ENCODE data around the gene ZSWIM6.

The ZSWIM6 gene

GRCh38 chr5:61591859-61592258 is 259.8 kb downstream of the ZSWIM6 start:
- Histone ChIP-seq H3K36me3 (ENCODE audit: control insufficient read depth in 4 of 4, insufficient read depth in 4 of 4, low read length in 3 of 4) (no peaks in the 10 kb centered on the region), H3K4me1 (ENCODE audit: control extremely low read depth in 1 of 4, control insufficient read depth in 4 of 4, insufficient read depth in 4 of 4, low read length in 3 of 4) (peaks cover 6 to 17% (median 9%) of the 10 kb centered on the region in 4 experiments), H3K4me3 (ENCODE audit: control insufficient read depth in 1 of 7, extremely low read depth in 1 of 7, insufficient read depth in 4 of 7, low read depth in 2 of 7, low read length in 6 of 7) (no peak overlapping the region), H3K27ac (ENCODE audit: insufficient read depth in 1 of 2, low read depth in 1 of 2, low read length in 2 of 2, poor library complexity in 1 of 2, severe bottlenecking in 2 of 2) (no peak overlapping the region), H3K27me3 (replicated peaks in 2 of 5; ENCODE audit: control insufficient read depth in 4 of 5, insufficient read depth in 5 of 5, low read length in 4 of 5) (no peaks in the 10 kb centered on the region), H3K9me3 (ENCODE audit: control extremely low read depth in 1 of 5, control insufficient read depth in 4 of 5, insufficient read depth in 2 of 5, low read depth in 1 of 5, low read length in 4 of 5) (no peaks in the 10 kb centered on the region)
- CTCF ChIA-PET: no interaction called here
- 100% methylated on average over 2 of the region's 4 CpGs for WGBS (ENCODE audit: insufficient coverage)
- no peak for DNase-seq
- POLR2A ChIA-PET: no interaction called here

- Histone ChIP-seq H3K27me3 (replicated peaks in 2 of 5; ENCODE audit: control insufficient read depth in 4 of 5, insufficient read depth in 5 of 5, low read length in 4 of 5) (no peaks in the 10 kb centered on the region), H3K36me3 (ENCODE audit: control insufficient read depth in 4 of 4, insufficient read depth in 4 of 4, low read length in 3 of 4) (no peaks in the 10 kb centered on the region), H3K4me3 (ENCODE audit: control insufficient read depth in 1 of 7, extremely low read depth in 1 of 7, insufficient read depth in 4 of 7, low read depth in 2 of 7, low read length in 6 of 7) (no peak overlapping the region), H3K27ac (ENCODE audit: insufficient read depth in 1 of 2, low read depth in 1 of 2, low read length in 2 of 2, poor library complexity in 1 of 2, severe bottlenecking in 2 of 2) (no peak overlapping the region), H3K4me1 (ENCODE audit: control extremely low read depth in 1 of 4, control insufficient read depth in 4 of 4, insufficient read depth in 4 of 4, low read length in 3 of 4) (peaks cover 6 to 30% (median 19%) of the 10 kb centered on the region in 4 experiments), H3K9me3 (ENCODE audit: control extremely low read depth in 1 of 5, control insufficient read depth in 4 of 5, insufficient read depth in 2 of 5, low read depth in 1 of 5, low read length in 4 of 5) (no peaks in the 10 kb centered on the region)
- peak in 2 of 3 donors; percentile 63 to 68 for DNase-seq
- ChIA-PET POLR2A (no interaction called here), CTCF (interaction anchor here (1.1 to 1.4 kb wide), 2 partner anchors 19 to 28 kb away, joined by 4 to 5 read pairs; no protein-coding TSS in a partner anchor)
Measured at GRCh38 chr5:61595426-61595825, 263.4 kb downstream of the ZSWIM6 start.

Measured in common myeloid progenitor, CD34-positive (primary cell).